GM12873 (cell line): Measurements from ENCODE around the gene HPGDS.

Experiments
- TF ChIP-seq, protein P1 (sequence below): IDR thresholded peaks from 2 replicates; pipeline ENCODE4 v1.5.1; 2012; ENCODE audit warnings: low read depth, mild to moderate bottlenecking, moderate library complexity, low read length, control low read depth; ENCODE audit not compliant: insufficient read depth; ENCODE audit errors: missing control alignments

Gene HPGDS

DNA sequence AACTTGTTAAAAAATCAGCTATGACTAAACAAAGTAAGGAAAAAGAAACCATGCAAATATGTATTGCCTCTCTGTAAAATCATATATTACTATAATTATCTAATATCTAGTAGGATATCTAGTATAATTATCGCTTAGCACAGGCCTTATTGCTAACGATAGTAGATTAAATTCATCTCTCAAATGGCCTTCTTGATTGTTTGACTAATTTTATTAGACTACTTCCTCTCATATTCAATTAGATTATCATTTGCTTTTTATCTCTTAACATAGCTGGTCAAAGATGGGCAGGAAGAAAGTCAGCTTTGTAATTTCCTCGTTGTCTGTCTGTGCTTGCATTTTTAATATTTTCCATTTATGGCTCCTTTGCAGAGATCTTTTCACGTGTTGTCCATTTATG, 21.9 kb upstream of the HPGDS start:
- TF ChIP-seq, protein P1, sequence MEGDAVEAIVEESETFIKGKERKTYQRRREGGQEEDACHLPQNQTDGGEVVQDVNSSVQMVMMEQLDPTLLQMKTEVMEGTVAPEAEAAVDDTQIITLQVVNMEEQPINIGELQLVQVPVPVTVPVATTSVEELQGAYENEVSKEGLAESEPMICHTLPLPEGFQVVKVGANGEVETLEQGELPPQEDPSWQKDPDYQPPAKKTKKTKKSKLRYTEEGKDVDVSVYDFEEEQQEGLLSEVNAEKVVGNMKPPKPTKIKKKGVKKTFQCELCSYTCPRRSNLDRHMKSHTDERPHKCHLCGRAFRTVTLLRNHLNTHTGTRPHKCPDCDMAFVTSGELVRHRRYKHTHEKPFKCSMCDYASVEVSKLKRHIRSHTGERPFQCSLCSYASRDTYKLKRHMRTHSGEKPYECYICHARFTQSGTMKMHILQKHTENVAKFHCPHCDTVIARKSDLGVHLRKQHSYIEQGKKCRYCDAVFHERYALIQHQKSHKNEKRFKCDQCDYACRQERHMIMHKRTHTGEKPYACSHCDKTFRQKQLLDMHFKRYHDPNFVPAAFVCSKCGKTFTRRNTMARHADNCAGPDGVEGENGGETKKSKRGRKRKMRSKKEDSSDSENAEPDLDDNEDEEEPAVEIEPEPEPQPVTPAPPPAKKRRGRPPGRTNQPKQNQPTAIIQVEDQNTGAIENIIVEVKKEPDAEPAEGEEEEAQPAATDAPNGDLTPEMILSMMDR, result no peak

DNA sequence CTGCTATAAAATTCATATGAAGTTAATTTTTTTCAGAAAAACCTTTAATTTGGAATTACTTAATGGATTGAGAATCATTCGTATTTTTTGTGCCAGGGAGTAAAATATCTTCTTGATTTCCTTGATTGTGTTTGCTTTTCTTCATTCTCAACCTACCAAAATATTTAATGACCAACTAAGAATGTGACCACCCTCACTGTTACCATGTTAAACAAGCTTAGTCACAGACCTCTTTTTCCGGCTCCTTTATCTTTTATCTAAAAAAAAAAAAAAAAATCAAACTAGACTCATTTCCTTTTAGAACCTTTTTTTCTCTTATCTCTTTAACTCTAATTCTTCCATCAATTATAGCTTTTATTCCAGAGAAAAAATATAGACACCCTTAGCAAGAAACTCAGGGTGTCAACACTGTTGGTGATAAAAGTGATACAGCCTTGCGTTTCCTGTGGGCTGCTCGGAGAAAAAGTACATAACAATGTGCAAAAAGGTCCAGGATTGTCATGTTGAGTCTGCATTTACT, 20.6 kb upstream of the HPGDS start:
- TF ChIP-seq, protein P1, result no peak

DNA sequence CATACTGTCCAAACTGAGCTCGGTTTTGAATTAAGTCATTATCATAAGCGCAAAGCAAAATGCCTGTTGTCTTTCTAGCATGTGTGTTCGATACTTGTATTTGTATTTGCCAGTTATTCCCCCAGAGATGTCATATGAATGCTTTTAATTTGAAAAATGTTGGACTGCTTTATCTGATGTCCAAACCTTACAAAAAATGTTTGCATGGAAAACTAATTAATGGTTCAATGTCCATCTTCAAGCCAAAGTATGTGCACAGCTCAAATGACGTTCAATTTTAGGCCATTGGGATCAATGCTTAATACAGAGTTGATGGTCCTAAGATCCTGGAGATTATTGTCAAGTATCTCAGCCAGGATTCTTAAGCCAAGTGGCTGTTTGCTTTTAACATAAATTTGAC, 17.2 kb upstream of the HPGDS start:
- TF ChIP-seq, protein P1, result no peak

DNA sequence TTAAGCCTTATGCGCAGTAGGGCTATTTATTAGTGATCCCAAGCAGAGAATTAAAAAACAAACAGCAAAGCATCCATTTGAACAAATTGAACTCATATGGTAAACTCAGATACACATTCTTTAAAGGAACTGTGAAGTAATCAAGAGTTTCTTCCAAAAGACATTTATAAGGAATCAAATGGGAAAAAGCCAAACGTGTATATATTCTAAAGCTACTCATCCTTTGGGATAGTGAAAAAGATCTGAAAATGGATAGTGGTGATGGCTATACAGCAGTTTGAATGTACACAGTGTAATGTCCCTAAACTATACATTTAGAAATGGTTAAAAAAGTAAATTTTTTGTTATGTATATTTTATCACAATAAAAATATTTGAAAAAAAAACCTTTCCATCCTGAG, 16.6 kb upstream of the HPGDS start:
- TF ChIP-seq, protein P1, result no peak

DNA sequence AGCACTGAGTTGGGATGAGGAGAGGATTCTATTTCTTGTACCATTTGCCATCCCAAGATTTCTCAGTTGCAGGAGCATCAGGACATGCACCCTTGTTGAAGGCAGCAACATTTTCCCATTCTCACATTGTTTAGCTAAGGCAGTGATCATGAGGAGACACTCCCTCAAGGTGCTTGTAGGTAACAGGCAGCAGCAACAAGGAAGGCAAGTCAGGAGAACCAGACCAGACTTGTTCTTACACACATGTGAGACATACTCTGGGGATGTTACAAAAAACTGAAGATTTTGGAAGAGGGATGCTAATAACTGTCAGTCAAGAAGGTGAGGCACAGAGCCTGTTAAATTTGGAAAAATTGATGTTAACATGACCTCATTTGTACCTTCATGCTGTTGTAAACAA, 15.5 kb upstream of the HPGDS start:
- TF ChIP-seq, protein P1, result no peak

DNA sequence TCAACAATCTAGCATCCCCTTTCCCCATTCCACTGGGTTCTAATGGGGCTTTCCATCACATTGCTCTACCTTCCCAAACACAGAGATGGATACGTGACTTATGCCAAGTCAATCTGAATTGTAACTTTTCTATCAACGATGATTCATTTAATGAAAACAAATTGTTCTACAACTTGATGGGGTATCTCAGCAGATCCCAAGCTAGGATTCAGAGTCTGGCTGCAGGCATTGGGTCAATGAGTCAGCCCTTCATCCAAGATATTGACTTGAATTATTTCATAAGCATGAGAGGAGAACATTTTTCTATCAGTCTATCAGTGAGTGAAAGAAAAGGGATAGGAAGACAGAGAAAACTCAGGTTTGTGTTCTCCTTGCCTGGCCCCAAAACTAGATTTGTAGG, 15.0 kb upstream of the HPGDS start:
- TF ChIP-seq, protein P1, result no peak

DNA sequence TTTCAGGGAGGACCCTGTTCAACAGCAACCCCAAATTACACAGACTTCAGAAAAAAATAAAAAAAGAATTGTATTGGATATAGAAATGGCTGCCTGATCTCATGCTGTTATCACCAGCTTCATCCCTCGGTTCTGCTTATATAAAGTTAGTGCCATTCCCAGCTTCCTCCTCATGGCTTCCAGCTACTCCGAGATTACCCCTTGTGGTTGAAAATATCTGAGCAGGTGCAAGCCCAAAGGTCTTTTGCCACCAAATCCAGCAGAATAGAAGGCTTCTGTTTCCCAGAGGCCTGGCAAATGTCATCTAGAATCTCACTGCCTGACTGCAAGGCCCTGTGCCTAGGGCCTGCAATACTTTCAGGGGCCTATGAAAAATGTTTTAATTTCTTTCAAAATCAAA, 13.8 kb upstream of the HPGDS start:
- TF ChIP-seq, protein P1, result no peak
